ENCODE measurements around the gene RAP2A.

Gene RAP2A

GRCh38 chr13:97496511-97496910 lies 62.5 kb downstream of the RAP2A start:
- TF ChIP-seq CTCF (conservative IDR thresholded peaks at IDR 0.05): no peak
- no peak overlapping the region for H3K27ac ChIP-seq

DNA sequence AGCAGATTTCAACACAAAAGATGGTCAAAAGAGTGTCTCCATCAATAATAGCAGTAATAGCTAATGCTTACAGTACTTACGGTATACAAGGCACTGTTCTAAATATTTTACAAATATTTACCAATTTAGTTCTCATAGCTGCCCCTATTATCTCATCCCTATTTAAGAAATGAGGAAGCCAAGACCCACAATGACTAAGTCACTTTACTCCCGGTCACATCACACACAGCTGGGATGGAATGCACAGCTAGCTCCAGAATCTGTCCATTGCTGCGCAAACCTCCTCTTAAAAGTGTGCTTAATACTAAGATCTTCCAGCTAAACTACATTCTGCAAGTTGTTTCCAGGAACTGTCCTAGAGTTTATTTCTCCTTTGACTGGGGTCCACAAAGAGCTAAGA lies 63.4 kb downstream of the RAP2A start:
- H3K27ac ChIP-seq: no peak overlapping the region
- no peak for TF ChIP-seq CTCF (conservative IDR thresholded peaks at IDR 0.05)

GRCh38 chr13:97498419-97498818 lies 64.5 kb downstream of the RAP2A start:
- TF ChIP-seq CTCF (conservative IDR thresholded peaks at IDR 0.05): no peak
- H3K27ac ChIP-seq: peak overlapping the region; percentile 4

GRCh38 chr13:97499181-97499580 lies 65.2 kb downstream of the RAP2A start:
- no peak overlapping the region for H3K27ac ChIP-seq
- TF ChIP-seq CTCF (conservative IDR thresholded peaks at IDR 0.05): no peak

DNA sequence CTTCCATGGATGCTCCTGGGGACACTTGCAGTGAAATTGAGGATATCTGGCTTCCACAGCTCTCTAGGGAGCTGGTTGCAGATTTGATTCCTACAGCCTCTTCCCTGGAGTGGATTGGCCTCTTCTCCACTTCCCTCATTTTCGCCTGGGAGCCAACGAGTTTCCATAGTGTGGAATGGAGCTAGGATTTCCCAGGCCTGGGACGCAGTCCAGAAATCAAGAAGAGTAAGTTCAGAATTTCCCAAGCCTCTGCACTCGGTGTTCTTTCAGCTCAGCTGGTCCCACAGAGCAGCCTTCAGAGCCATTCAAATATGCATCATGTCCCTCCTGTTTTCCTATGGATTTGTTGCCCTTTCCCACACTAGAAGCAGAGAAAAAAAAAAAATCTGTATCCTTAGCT lies 68.2 kb downstream of the RAP2A start:
- no peak for TF ChIP-seq CTCF (conservative IDR thresholded peaks at IDR 0.05)
- peak overlapping the region; percentile 31; the same call in 1 of the 2 replicates for H3K27ac ChIP-seq

DNA sequence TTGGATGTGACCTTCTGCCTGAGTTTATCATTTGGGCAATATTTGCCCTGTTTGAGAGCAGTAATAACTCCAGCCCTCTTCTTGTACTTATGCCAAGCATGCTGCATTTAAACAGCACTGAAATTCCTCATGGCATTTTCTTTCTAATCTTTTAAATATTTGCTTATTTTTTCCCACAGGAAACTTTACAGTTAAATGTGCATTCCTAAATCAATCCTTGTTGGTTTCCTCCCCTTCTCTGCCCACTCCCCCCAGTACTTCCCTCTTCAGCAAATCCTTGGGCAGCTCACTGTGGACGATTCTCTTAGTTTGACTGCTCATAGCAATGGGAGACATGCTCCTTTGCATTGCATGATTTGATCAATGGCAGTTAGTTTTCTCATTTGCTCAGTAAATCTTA lies 68.7 kb downstream of the RAP2A start:
- no peak for TF ChIP-seq CTCF (conservative IDR thresholded peaks at IDR 0.05)
- peak overlapping the region; percentile 31; the same call in 1 of the 2 replicates for H3K27ac ChIP-seq

- TF ChIP-seq CTCF (conservative IDR thresholded peaks at IDR 0.05): no peak
- H3K27ac ChIP-seq: no peak overlapping the region
Measured at GRCh38 chr13:97505017-97505416, 71.0 kb downstream of the RAP2A start.

GRCh38 chr13:97506511-97506910 lies 72.5 kb downstream of the RAP2A start:
- H3K27ac ChIP-seq: no peak overlapping the region
- TF ChIP-seq CTCF (conservative IDR thresholded peaks at IDR 0.05): no peak
